GM21390 (cell line): ENCODE results near the gene LRP1B.
"Not testable (repeated sequence)": the region's sequence is repeated elsewhere in the genome, so short reads cannot be mapped to it uniquely, and the experiment has no call there.

ENCODE experiments used
- ATAC-seq: cut with Tn5 transposase; IDR thresholded peaks from one replicate; pipeline ENCODE4 v1.9.1; 2021; ENCODE audit not compliant: unreplicated experiment

LRP1B gene

DNA sequence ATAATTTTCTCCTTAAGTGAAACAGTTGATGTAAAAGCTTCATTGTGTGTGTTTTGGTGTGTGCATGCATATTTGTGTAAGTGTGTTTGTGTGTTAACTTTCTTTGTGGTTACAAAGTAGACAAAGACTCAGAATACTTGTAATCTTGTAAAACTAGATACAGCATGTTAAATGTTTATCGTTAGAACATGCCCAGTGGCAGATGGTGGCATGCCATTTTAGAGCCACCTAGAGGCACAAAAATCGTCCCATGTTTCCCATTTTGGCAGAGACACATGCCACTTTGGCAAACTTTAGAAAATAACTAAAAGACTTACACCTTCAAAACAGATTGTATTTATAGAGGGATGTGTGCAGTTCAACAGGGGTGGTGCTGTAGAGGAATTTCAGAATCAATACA lies 224.1 kb downstream of the LRP1B start:
- ATAC-seq = no peak

DNA sequence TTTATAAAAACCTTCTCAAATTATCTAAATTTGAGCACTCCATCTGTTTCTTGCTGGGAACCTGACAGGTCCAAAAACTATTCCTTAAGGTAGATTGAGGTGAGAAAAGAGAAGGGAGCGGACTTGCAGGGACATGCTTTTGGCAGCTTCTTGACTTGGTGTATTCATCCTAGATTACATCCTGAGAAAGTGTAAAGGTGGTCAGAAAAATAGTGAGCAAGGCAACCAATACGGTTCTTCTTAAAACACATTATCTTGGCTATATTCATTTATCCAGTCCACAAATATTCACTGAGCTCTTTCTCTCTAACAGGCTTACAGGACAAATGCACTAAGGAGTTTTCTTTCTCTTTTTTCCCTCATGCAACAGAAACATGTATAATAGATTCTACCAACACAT lies 230.0 kb downstream of the LRP1B start:
- ATAC-seq = no peak

DNA sequence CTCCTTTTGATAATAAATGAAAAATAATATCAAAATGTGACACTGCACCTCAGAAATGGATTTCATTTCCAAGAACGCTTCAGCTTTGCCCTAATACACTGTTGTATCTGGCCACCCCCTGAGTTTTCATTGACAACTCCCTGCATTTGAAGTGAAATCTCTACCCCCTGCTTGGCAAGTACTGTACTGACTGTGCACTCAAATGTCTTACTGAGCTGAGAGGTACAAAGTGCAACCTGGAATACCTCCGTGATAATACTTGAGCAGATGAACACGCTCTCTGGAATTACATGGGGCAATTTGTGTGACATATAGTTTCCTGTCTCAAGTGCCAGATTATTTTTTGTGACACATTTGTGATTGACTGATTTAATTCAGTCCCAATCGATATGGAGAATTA lies 231.1 kb downstream of the LRP1B start:
- no peak for ATAC-seq

DNA sequence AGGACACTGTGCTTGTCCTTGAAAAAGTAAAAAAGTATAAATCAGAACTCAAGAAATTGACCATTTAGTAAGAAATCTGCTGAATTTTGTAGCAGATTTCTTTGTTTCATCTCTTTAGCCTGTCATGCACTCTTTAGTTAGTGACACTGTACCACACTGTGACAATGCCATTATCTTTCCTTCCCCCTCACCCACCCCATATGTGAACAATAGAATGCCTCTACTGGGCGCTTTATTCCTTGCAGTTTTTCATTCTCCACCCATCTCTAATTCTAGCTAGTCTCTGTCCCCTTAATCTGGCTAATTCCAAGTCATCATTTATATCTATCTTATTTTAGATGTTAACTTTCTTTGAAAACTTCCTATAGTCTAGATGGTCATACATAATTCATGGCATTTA lies 241.0 kb downstream of the LRP1B start:
- no peak for ATAC-seq

DNA sequence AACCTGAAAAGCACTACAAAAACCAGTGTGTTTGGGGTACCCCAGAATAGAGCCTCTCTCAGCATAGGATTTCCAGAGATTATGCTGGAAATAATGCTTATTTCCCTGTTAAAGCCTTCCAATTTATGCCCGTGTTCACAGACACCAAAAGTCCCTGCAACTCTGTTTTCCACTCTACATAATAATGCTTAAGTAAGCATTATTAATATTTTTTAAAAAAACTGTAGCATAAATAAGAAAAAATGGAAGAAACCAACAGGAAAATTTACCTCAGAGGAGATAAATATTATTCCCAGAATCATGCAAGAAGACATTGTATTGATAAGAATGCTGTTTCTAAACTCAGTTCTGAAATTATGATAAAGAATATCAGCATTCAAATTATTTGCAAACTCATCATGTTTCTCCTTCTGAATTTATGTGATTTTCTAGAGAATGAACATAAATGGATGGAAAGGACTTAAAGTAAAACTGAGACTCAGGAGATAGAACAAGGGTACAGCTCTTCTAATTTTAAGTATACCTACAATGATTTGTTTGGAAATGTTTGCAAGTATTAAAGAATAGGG lies 241.7 kb downstream of the LRP1B start:
- no peak for ATAC-seq

DNA sequence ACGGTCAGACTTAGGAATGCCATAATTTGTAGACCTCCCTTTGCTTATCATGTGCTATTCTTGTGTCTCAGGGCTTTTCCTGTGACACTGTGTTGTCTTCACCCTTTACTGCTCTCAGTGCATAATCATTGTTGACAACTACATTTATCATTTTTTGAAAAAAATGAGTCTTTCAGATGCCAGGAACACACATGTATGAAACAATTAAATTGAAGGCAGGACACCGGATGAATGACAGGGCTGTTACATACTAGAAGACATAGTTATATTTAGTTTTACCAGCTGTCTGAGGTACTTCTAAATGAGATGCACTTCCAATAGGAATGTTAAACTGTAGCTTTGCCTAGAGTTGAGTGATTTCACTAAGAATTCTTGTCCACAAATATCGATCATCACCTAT lies 243.5 kb downstream of the LRP1B start:
- no peak for ATAC-seq

DNA sequence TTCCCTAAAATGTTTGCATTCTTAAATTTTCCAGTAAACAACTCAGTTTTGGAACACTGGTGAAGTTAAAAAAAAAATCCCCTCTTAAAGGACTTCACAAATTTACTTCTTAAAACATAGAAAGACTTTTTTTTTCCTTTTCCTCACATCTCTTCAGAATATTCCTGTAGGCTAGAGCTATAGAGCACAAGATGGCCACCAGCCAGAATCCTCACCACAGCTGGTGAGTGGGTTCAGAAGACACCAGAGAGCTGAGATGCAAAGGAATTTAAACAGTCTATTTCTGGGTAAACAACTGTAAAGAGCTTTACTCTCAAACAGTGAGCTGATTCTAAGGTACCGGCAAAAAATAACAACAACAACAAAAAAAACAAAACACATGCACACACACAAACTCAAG lies 252.8 kb downstream of the LRP1B start:
- no peak for ATAC-seq

DNA sequence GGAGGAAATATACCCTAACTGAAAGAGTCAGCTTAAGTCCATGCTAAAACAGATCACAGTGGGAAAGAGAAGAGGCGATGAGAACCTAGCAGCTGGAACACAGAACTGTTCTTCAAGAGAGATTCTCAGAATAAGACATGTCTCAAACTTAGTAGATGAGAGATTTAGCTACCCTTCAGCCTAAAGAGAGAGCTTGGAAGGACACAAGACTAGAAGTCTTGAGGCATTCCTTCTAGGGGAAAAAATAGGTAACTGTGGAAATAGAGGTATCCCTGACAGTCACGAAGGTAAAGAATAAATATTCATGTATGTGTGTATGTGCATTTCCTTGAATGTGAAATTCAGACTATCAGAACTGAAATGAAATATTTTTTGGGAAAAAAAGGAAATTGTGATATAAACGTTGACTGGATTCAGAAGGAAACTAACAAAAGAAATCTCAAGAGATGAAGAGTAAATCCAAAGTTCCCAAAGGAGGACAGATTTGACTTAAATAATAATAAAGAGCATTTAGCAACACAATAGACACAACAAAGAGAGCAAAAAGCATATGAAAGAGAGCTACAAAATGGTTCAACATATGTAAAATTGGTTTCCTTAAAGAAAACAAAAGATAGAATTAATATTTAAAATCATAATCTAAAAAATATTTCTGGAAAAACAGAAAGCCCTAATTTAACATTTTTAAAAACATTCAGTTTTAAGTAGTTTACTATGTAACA lies 258.7 kb downstream of the LRP1B start:
- ATAC-seq = no peak

DNA sequence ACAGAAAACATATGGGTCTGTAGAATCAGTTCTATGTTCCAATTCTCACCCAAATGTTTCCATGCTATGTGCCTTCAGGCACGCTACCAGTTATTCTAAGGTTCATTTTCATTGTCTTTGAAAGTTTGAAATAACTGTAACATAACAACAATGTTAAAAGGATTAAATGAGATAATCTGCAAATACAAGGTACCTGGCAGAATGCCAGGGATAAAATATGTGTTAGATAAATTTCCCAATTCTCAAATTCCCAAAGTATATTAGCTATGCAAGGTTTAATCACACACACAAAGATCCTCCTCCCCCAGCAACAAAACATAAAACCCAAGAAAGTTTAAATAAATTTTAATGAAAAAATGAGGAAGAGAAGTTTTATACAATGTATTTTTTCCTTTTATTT lies 261.2 kb downstream of the LRP1B start:
- no peak for ATAC-seq

DNA sequence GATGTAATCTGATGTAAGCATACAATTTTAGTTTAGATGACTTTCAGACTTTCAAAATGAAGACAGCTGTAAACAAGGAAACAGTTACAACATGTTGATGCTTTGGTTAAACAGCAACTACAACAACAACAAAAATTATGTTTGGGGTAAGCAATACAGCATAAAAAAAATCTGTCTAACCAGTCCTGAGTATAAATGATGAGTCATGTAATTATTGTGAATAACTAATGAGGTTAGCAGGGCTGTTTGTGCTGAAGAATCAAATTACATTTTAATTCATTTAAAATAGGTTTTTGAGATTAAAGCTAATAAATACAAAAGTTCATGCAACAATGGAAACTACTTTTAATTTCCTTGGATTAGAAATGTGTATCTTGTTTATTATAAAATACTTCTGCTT lies 266.9 kb downstream of the LRP1B start:
- no peak for ATAC-seq

DNA sequence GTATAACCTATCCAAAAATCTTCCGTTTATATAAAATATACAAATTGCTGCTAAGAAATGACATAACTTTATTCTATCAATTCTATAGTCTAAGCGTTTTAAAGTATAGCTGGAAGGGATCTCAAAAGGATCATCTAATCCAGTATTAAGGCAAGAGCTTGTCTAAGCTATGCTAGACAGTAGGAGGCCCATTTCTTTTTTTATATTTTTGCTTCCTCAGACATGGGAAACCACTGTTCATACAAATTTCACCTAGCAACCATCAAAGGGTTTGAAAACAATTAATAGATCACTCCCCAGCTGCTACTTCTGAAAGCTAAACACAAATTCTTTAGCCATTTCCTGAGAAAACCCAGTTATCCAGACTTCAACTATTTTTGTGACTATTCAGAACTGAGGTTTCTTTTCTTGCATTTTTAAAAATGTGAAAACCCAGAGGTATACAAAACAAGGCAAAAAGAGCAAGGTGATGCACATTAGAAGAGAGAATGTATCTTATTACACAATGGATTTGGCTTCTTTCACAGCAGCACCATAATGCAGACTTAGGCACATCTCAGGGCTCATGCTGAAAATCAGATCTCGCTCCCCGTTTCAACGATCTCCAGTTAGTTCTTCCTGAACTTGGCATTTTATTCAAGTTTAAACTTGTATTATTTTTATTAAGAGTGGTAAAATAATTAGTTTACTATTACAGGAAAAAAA lies 274.4 kb downstream of the LRP1B start:
- ATAC-seq = no peak

DNA sequence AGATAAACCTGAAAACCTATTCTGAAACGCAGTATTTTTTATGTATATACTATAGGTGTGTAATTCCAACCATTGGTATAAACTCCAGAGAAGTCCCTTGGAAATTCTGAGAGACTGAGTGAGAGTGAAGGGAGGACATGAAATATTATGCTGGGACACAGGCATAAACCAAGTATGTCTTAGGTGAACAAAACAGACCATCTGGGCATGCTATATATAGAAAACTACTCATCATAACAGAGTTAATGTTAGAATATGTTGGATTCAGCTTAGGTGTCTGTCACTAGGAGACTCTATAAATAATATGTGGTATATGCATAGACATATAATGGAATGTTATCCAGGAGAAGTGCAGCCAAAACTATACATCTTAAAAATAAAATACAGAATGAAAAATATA lies 282.6 kb downstream of the LRP1B start:
- no peak for ATAC-seq

DNA sequence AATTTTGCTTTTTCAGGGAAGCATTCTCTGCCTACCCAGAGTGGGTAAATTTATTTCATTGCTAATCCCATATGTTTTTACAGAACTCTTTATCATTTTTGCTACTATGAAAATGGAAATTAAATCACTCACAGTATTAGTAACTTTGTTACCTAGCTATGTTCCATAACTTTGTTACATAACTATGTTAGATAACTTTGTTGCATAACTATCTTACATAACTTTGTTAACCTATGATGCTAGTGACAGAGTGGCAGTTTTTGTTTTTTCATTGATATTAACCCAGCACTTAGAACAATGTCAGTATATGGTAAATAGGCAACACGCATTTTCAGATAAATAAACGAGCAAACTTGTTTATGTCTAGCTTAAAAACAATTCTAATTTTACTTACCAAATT lies 286.6 kb downstream of the LRP1B start:
- no peak for ATAC-seq

DNA sequence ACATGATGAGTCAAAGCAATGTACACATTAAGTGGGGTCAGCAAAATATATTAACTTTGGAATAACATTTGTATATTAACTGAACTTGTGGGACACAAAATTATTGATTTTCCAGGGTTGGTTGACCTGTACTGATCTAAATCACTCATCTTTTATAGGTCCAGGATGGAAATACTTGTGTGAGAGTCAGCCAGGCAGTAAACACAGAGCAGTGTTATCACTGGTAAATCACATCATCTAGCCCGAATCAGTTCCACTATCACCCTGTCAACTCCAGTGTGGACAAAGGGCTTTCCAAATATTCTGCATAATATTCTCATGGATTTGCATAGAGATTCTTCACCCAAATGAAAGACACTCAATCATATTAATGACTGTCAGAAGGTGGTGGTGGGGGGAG lies 295.7 kb downstream of the LRP1B start:
- ATAC-seq = no peak

DNA sequence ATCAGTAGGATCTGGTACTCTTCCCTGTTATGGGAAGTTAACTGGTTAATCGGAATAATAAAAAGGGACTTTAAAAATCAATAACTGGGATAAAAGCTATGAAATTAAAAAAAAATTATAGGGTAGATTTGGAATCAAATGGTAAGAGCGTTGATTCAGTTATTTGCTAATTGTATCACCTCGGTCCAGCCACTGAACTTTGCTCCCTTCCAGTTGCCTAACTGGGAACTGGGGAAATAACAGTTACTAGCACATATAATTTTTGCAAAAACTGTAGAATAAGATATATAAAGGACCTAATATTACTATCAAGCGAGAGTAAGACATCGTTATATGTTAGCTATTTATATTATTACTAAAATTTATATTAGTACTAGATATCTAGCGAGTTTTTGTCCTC lies 302.1 kb downstream of the LRP1B start:
- no peak for ATAC-seq

DNA sequence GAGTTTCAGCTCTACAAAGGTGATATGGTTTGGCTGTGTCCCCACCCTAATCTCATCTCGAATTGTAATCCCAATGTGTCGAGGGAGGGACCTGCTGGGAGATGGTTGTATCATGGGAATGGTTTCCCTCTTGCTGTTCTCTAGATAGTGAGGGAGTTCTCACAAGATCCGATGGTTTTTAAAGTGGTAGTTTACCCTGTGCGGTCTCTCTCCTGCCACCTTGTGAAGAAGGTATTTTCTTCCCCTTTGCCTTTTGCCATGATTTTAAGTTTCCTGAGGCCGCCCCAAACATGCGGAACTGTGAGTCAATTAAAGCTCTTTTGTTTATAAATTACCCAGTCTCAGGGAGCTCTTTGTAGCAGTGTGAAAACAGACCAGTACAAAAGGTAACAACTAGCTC lies 306.0 kb downstream of the LRP1B start:
- ATAC-seq = no peak

DNA sequence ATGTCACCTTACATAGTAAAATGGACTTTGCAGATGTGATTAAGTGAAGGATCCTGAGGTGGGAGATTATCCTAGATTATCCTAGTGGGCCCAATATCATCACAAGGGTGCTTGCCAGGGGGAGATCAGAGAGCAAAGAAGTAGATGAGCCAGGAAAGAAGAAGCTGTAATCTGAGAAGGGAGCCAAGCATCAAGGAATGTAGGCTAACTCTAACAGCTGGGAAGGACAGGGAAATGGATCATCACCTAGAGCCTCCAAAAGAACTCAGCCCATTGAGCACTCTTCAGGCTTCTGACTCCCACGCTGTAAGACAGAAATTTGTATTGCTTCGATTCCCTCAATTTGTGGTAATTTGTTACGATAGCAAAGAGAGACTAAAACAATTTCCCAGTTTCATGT lies 309.9 kb downstream of the LRP1B start:
- ATAC-seq = no peak

DNA sequence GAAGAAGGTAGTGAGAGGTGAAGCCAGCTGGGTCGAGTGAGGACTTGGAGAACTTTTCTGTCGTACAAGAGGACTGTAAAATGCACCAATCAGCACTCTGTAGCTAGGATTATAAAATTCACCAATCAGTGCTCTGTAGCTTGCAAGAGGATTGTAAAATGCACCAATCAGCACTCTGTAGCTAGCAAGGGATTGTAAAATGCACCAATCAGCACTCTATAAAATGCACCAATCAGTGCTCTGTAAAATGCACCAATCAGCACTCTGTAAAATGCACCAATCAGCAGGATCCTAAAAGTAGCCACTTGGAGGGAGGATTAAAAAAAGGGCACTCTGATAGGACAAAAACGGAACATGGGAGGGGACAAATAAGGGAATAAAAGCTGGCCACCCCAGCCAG lies 315.5 kb downstream of the LRP1B start:
- ATAC-seq = not testable (repeated sequence)

DNA sequence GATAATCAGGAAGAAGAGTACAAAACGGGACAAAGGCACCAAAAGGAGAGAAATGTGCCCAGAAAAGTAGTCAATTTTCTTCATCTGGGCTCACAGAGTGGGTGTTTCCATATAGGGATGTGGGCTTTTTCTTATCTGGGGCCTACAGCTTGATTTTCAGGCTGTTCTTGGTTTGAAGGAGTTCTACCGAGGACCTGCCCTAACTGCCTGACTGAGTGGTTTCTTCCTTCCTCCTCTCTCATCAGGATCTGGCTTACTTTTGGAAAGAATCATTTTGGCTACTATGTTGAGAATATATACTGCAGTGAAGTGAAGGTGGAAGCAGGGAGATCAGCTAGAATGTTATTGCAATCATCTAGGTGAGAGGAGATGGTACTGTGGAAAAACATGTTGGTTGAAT lies 316.7 kb downstream of the LRP1B start:
- no peak for ATAC-seq

DNA sequence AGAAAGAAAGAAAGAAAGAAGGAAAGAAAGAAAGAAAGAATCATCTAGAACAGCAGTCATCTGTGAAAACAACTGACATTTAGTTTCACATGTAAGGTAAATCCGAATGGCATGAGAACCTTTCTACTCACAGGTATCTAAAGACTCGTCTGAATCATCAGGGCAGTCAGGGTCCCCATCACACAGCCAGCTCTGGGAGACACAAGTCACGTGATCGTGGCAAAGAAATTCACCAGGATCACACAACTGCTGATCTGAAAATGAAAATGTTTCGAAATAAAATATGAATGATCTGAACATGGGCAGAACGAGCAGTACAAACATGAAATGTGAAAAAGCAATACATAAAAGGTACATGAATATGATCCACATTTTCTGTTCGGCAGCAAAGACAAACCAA lies 320.7 kb downstream of the LRP1B start:
- no peak for ATAC-seq

DNA sequence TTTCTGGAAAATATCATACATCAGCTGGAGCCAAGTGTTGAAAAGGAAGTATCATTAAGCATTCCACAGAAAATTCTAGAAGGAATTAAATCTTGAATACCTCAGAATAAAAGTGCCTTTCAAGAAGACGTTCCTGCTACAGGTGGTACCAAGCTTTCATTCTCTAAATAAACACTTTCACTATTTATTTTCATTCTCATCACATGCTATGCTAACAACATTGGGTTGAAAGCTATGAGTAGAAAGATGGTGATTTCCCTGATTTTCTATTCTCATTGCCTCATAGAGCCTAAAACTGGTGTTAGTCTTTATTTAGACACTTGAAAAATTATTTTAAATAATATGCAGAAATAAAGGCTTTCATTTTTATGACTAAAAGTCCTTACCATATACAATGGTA lies 324.7 kb downstream of the LRP1B start:
- ATAC-seq = no peak

DNA sequence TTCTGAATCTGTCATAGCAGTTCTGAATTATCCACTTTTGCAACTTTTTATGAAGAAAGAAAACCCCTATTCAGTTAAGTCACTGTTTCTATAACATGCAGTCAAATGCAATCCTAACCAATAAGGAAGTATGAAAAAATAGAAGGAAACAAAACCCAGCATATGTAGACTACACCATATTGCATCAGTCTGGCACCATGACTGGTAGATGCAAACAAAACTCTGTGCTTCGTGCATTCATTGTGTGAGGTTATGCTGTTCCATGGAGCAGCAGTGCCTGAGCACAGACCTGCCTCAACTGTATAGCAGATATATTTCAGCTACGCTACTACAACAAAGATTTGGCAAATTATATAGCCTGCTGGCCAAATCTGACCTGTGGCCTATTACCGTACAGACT lies 325.5 kb downstream of the LRP1B start:
- ATAC-seq = no peak

DNA sequence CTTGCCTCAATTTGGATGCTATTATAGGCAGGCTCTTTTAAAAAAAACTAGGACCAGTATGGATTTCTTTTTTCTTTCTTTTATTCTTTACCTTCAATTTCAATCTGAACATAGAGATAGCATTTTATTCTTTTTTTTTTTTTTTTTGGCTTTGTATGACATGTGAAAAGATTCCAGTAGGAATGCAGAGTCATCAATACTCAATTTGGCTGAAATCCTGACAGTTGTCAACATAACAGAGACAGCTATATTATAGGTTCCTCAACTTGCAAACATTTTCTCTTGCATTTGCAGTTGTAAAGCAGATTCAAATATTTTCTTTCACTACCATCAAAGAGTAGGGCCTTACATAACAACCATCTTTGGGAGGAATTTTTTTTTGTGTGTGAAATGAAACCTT lies 334.4 kb downstream of the LRP1B start:
- no peak for ATAC-seq
